Activated CD4-positive, alpha-beta T cell treated with anti-CD3 and anti-CD28 coated beads, Interleukin-2, amount 50 U/mL, for 4 hours (primary cell): ENCODE measurements around the gene PMEL.
"Not testable (repeated sequence)": the region's sequence is repeated elsewhere in the genome, so short reads cannot be mapped to it uniquely, and the experiment has no call there.

Source experiments
- DNase-seq, 2 experiments: peaks; one replicate each; pipeline ENCODE4 v3.0.0-alpha.2; 2020

PMEL gene

DNA sequence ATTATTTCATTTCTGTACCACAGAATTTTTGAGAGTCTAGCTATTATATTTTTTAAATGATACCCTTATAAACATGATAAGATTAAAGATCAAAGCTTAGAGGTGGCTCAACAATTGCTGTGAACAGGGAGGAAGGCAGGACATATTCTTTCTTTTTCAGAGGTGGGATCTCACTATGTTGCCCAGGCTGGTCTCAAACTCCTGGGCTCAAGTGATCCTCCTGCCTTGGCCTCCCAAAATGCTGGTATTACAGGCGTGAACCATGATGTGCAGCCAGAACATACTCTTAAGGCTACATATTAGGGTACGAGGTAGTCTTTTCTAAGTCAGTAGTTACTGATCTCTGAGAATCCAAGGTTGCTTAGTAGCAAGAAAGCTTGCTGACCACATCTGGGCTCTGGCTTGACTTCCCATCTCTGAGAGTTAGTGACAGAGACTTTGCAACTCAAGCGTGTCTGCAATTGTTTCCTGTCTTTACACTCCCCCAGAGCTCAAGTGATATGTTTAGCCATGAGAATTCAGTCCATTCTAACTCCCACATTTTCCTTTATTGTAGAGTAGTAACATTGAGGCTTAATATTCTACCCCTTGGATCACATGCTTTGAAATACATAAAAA, 16.6 kb upstream of the PMEL start:
- DNase-seq: no peak

DNA sequence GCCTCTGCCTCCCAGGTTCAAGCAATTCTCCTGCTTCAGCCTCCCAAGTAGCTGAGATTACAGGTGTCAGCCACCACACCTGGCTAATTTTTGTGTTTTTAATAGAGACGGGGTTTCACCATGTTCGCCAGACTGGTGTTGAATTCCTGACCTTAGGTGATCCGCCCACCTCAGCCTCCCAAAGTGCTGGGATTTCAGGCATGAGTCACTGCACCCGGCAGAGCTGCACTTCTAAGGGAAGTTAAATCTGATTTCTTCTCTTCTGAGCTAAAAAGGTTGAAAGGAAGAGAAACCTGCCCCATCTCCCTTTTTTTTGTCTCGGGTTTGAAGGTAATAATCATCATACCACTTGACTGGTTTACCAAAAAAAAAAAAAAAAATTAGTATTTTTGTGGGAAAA, 16.0 kb upstream of the PMEL start:
- DNase-seq: not testable (repeated sequence)

DNA sequence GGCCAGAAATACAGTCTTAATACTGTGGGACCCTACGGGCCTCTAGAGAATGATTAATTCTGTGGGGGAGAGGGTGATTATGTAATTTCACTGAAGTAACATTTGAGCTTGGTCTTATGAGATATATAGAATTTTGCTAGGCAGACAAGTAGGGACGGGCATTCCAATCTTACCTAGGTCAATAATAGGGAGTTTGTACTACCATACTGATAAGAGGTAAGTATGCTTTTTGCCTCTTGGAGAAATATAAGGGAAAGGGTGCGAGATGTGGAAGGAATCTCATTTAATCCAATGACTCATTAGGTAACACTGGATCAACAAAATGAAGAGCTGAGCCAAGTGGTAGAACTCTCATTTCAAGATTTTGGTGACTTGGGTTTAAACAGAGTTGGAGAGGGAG, 13.2 kb upstream of the PMEL start:
- no peak for DNase-seq

DNA sequence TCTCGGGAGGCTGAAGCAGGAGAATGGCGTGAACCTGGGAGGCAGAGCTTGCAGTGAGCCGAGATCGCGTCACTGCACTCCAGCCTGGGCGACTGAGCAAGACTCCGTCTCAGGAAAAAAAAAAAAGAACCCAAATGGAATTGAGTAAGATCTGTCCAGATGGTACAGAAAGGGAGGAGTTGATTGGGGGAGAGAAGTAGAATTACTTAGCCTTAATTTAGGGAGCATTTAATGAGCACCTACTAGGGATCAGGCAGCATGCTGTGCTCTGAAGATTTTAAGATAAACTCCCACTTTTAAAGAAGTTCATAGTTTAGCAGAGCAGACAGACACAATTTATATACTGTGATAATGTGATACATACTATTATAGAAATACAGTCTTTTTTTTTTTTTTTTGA, 12.6 kb upstream of the PMEL start:
- no peak for DNase-seq

DNA sequence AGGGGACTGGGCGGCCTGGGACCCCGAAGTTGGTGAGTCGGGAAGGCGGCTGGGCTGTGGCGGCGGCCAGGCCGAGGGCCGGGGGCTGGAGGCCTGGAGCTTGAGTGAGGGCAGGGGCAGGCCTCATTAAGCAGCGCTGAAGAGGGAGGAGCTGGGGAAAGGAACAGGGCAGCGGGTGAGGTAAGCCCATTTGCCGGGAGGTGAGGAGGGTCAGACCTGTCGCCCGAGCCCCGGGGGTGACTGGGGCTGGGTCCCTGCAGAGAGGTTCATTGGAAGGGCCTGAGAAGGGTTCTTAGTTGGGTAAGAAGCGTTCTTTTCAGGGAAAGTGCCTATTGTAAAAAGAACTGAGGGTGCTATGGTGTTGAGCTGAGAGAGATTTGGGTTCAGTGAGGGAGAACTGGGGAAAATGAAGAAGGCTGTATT, 8.5 kb upstream of the PMEL start:
- peak in 1 of 2 experiments; percentile 14 for DNase-seq

DNA sequence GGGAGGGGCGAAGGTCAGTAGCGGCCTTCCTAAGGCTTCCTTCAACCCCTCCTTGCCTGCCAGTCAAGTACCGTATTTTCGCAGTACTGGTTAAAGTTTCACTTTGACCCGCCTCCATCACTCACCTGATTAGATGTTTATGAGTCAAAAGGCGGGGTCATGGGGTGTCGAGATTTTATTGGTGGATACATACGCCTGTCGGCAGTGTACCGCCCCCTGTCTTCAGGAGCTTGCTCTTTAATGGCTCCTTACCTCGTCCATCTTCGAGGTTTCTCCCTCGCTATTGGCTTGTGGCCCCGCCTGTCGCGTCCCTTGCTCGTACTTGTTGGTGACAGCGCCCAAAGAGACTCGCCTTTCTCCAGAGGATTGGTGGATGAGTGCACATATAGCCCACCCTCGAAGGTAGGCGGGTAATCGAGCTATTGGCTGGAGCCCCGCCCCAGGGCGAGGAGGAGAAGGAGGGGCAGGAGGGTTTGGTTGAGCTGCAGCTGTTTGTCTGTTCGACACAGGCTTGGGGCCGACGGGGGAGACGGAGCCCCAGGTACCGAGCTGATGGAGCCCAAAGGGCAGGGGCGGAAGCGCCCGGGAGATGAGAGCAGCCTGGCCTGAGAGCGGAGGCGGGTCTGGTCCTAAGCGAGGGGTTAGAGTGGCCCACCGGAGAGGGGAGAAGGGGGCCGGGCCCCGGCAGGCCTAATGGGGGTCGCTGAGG, 7.9 kb upstream of the PMEL start, which contains the start of gene RAB5B:
RAB5B (plus strand) TSS at position 480 of the 709 bp plus-strand sequence. CDS start 12,883 bp downstream, outside the sequence.
- DNase-seq: peak; percentile 97

DNA sequence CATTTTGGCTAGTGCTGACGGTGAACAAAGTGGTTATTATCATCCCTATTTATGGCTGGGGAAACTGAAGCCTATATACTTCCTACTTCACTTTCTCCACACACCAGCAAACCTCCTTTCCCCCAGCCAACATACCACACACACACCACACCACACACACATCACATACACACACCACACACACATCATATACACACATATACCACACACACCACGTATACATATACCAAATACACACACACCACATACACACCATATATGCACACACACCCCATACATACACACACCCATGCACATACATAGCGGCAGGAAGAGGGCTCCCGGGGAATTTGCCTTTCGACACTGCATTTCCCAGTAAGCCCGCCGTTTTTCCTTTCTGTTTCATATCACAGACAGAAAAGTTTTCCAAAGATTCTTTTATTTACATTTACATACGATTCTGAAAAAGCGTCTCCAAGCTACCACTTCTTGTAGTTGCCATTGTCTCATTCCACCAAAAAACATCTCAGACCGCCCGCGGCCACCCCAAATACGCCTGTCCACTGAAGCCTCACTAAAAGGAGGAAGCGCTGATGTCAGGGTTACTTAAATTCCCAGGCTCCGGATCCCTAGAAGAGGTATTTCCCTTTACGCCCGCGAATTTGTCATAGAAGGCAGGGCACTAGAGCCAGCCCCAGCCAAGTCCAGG, 7.2 kb upstream of the PMEL start:
- no peak for DNase-seq

DNA sequence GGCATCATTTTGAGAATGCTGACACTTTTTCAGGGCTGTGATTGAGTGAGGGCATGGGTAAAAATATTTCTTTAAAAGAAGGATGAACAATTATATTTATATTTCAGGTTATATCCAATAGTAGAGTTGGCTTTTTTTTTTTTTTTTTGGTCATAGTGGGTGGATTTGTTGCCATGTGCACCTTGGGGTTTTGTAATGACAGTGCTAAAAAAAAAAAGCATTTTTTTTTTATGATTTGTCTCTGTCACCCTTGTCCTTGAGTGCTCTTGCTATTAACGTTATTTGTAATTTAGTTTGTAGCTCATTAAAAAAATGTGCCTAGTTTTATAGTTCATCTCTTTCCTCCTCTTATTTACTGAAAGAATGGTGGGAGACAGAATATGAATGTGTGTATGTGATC, 6.6 kb upstream of the PMEL start:
- no peak for DNase-seq

DNA sequence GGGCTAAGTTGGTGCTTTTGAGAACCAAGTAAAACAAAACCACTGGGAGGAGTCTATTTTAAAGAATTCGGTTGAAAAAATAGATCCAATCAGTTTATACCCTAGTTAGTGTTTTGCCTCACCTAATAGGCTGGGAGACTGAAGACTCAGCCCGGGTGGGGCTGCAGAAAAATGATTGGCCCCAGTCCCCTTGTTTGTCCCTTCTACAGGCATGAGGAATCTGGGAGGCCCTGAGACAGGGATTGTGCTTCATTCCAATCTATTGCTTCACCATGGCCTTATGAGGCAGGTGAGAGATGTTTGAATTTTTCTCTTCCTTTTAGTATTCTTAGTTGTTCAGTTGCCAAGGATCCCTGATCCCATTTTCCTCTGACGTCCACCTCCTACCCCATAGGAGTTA, 6.2 kb upstream of the PMEL start:
- no peak for DNase-seq

DNA sequence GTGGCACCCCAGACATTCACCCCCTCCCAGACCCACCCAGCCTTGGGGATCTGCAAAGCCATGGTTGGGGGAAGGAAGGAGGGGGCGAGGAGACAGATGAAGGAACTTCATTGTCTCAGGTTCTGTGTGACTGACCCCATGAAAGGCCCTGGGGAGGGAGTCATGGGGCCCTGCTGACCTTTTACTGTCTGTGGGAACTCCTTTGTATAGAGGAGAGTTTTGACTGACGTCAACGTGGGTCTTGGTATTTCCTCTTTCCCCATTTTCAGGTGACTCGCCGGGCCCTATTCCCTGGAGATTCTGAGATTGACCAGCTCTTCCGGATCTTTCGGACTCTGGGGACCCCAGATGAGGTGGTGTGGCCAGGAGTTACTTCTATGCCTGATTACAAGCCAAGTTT, 4.9 kb upstream of the PMEL start:
- no peak for DNase-seq

DNA sequence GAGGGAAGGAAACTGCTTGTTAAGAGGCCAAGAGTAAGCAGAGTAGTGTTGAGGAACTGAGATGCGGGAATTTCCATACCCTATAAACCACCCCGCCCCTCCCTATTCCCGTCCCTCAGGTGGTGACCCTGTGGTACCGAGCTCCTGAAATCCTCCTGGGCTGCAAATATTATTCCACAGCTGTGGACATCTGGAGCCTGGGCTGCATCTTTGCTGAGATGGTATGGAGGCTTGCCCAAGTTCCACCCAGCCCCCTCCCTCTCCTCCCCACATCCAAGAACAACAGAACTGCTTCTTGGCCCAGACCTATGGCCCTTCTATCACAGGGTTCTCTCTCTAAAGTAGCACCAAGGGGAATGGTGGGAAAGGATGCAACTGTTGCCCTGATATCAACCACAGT, 3.5 kb upstream of the PMEL start:
- no peak for DNase-seq

DNA sequence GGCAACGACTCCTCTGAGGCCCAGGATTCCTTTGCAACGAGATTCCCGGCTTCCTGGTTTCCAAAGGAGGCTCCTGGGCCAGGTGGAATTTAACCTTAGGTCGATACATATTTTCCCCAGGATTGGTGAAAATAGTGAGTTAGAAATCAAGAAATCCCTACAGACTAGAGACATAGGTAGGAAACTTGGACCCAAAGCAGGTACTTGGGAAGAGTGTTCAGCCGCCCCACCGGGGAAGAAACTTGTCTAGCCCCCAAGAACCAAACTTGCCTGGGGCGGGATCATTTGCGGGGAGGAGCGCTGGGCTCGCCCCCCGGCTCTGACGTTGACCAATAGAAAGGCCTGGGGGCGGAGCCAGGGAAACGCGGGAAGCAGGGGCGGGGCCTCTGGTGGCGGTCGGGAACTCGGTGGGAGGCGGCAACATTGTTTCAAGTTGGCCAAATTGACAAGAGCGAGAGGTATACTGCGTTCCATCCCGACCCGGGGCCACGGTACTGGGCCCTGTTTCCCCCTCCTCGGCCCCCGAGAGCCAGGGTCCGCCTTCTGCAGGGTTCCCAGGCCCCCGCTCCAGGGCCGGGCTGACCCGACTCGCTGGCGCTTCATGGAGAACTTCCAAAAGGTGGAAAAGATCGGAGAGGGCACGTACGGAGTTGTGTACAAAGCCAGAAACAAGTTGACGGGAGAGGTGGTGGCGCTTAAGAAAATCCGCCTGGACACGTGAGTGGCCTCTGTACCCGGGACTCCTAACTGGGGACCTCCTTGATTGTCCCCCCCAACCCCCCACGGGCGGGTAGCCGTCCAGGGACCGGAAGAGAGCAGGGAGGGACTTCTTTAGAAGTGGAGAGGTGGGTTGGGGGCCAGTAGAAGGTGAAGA, 803 bp upstream of the PMEL start, which contains the start of gene CDK2:
CDK2 (plus strand) TSS at position 423 of the 874 bp plus-strand sequence; CDS start at position 602, 179 bp downstream.
- peak; percentile 83 for DNase-seq

DNA sequence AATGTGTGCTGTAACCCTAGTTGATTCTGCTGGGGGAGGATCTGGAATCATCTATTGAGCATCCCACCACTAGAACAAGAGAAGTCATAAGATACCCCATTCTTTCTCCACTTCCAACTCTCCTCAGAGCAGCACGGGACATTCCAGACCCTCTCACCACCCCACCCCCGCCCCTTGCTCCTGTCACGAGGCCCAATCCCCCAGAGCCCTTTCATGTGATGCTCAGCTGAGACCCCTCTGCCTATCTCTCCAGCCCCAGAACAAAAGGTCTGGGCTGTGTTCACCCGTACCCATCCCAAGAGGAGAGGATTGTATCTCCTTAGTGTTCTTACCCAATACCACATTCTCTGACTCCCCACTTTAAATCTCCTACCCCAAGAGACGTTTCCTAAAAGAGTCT, 602 bp downstream of the PMEL start:
- no peak for DNase-seq

DNA sequence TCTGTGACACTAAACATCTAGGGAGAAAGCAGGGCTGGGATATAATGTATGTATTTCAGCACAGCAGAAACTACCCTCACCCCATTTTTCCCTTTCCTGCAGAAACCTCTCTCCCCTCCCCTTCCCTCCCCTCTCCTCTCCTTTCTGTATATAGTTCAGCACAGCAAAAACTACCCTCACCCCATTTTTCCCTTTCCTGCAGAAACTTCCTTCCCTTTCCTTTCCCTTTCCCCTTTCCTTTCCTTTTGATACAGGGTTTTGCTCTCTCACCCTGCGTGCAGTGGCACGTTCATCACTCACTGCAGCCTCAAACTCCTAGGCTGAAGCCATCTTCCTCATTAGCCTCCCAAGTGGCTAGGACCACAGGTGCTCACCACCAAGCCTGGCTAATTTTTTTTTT, 2.1 kb downstream of the PMEL start:
- DNase-seq: no peak

DNA sequence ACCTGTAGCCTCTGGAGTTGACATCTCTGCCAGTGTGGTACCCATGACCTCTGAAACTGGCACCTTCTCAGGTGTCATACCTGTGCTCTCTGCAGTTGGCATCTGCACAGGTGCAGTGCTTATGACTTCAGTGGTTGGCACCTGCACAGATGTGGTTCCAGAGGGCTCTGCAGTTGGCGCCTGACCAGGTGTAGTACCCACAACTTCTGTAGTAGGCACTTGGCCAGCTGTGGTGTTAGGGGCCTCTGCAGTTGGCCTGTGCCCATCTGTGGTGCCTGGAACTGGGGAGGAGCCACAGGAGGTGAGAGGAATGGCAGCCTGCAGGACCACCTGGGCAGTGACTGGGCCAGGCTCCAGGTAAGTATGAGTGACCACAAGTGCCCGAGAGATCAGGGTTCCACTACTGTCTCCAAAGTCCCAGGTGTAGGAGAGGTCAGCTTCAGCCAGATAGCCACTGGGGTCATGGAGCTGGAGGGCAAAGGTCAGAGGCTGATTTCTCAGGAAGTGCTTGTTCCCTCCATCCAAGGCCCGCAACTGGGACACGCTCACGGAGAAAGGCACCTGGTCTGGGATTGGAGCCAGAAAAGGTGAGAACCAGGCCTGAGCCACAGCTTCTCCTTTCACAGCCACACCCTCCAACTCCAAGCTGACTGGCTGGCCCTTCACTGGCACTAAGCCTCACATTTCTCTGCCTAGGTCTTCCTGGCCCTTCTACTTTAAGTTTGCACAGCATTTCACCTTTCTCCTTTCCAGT, 8.6 kb downstream of the PMEL start:
- no peak for DNase-seq

DNA sequence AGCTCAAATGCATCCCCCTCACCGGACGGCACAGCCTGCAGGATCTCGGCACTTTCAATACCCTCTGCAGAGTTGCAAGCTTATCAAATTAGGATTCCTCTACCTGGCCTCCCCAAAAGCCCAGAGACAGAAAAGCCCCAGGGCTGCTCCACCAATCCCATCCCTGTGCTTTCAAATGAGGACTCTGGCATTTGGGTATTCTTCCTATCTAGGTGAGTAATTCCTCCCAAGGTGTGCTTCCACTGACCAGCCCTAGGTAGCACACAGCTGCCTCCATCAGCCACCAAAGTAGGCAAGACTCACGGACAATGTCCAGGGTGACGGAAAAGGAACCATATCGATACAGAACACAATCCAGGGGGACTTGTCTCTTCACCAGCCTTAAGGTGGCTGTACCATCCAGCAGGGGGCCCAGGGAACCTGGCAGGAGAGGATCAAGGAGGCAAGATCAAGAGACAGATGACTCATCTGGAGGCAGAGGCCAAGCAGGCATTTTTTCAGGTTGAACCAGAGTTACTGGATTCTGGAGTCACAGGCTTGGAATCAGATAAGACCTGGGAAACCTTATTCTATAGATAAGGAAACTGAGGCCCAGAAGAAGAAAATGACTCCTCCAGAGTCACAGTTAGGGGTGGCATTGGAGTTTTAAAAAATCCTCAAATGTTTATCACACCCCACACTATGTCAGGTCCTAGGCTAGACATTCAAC, 9.9 kb downstream of the PMEL start:
- peak; percentile 36 to 50 for DNase-seq

DNA sequence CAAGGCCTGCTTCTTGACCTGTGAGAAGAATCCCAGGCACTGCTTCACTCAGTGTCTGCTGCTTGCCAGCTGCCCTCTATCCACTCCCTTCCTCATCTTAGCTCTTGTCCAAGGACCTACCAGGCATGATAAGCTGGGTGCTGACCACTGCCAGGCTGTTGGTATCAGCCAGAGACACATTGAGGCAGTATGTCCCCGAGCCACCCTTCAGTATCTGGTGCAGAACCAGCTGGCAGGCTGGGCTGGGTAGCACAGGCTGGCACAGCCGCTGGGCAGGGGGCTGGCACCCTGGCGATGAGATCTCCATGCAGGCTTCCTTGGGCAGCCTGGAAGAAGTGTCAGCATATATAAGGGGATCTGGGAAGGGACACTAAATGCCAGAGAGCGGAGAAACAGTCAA, 10.5 kb downstream of the PMEL start:
- no peak for DNase-seq

DNA sequence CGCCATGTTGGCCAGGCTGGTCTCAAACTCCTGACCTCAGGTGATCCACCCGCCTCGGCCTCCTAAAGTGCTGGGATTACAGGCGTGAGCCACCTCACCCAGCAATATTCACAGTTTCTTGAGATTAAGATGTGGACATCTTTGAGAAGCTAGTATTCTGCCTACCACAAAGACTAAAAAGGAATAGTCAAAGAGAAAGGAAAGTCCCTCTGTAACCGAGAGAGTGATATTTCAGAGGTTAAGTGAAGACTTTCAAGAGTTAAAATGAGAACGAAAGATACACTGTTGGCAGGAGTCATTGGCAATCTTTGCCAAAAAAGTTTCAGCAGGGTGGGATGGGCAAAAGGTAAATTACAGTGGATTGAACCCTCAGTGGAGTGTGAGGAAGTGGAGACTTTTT, 19.3 kb downstream of the PMEL start:
- no peak for DNase-seq

DNA sequence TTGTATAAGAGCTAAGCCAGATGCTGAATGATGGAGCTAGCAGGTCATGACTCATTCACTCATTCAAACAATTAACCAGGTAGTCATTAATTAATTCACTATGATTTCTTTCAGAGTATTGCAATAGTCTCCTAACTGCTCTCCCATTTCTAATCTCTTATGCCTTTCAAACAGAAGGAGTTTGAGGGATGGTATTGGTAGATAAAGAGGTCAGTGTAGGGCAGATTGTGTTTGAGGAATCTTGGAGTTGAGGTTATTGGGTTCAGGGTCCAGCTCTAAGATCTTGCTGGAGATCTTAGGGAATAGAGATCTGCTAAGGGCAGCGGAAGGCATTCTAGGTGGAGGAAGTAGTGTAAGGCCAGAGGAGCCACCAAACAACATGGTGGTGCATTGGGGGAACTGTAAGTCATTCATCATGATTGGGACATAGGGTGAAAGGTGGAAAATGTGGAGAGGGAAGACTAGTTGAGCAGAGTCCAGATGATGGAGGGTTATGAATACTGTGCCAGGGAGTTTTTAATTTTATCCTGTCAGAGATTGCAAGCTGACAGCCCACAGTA, 23.2 kb downstream of the PMEL start:
- DNase-seq: no peak

DNA sequence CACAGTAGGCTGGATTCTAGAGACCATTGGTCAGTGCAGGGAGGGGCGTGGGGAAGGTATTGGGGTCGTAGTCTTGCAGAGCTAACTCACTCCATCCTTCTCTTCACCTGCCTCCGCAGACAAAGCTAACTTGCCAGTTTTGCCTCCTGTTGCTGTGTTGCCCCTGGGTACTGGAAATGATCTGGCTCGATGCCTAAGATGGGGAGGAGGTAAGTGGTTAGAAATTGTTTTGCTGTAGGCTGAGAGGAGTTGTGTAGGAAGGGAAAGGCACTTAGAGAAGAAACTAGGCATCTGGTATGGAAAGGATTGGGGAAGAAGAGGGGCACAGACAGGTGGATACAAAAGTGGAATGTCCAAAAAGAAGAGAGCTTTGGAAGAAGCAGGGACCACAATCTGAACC, 23.8 kb downstream of the PMEL start:
- no peak for DNase-seq

DNA sequence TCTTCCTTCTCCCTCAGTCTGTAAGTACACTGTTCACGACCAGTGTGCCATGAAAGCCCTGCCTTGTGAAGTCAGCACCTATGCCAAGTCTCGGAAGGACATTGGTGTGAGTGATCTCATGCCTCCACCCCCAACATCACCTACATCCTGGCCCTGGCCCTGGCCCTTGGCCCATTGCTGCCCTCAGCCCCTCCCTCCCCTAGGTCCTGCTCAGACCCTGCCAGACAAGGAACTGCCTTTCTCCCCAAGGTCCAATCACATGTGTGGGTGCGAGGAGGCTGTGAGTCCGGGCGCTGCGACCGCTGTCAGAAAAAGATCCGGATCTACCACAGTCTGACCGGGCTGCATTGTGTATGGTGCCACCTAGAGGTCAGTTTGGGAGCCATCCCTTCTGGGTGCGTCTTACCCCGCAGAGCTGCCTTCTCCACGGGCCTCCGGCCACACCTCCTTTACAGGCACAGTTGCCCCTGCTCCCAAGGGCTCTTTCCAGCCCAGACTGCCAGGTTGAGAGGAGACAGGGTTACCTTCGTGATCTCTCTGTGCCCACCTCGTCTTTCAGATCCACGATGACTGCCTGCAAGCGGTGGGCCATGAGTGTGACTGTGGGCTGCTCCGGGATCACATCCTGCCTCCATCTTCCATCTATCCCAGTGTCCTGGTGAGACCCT, 25.6 kb downstream of the PMEL start:
- DNase-seq: peak; percentile 80 to 81
